Upper lobe of left lung (tissue), 4 donors: ENCODE results near the gene BPIFB3.

Experiments
- CTCF ChIP-seq, 6 experiments: fragments of 450-650 bp in 4 of 6; fragments of 200-600 bp in 2 of 6; sonication (generic) in 2 of 6; IDR thresholded peaks; one replicate each; pipeline ENCODE4 v1.5.1; 2016 to 2019; ENCODE audit warnings: antibody characterized with exemption in 6 of 6
- EP300 ChIP-seq, 4 donors: sonication (generic); formaldehyde crosslinking; IDR thresholded peaks; one replicate each; pipeline ENCODE4 v1.5.1; 2017; ENCODE audit warnings: antibody characterized with exemption in 4 of 4, control low read depth in 2 of 4
- POLR2A ChIP-seq, 4 donors: fragments of 450-650 bp; IDR thresholded peaks; one replicate each; pipeline ENCODE4 v1.5.1; 2016 to 2017; ENCODE audit warnings: antibody characterized with exemption in 4 of 4, mild to moderate bottlenecking in 2 of 4

GRCh38 chr20:33025318-33025876 is 28.3 kb upstream of the BPIFB3 start:
- no peak for TF ChIP-seq CTCF (IDR thresholded peaks at IDR 0.05)
- TF ChIP-seq POLR2A (IDR thresholded peaks at IDR 0.05): no peak
- TF ChIP-seq EP300 (IDR thresholded peaks at IDR 0.05): no peak
